NCI-H1048 (cell line): ENCODE data around the gene MTERF4.

Experiments
- DNase-seq: peaks from one replicate; lab custom pipeline; 2025; lab: John Stamatoyannopoulos, UW

The MTERF4 gene

DNA sequence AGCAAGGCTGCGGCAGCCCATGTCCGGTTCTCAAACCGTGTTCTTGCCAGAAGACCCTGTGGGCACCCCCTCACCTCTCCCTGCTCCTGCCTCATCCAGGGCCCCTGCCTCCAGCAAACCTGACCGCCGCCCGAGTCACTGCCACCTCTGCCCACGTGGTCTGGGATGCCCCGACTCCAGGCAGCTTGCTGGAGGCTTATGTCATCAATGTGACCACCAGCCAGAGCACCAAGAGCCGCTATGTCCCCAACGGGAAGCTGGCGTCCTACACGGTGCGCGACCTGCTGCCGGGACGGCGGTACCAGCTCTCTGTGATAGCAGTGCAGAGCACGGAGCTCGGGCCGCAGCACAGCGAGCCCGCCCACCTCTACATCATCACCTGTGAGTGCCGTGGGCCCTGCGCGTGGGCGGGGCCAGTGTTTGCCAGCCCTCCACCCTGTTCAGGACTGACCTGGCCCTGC lies 32.2 kb downstream of the MTERF4 start:
- DNase-seq = no peak

GRCh38 chr2:241068942-241069810 lies 32.9 kb downstream of the MTERF4 start:
- no peak for DNase-seq

- no peak for DNase-seq
Measured at GRCh38 chr2:241068136-241068941, 33.7 kb downstream of the MTERF4 start.

GRCh38 chr2:241067501-241068135 lies 34.5 kb downstream of the MTERF4 start:
- DNase-seq = no peak

- DNase-seq = no peak
Measured at GRCh38 chr2:241066893-241067341, 35.2 kb downstream of the MTERF4 start.

DNA sequence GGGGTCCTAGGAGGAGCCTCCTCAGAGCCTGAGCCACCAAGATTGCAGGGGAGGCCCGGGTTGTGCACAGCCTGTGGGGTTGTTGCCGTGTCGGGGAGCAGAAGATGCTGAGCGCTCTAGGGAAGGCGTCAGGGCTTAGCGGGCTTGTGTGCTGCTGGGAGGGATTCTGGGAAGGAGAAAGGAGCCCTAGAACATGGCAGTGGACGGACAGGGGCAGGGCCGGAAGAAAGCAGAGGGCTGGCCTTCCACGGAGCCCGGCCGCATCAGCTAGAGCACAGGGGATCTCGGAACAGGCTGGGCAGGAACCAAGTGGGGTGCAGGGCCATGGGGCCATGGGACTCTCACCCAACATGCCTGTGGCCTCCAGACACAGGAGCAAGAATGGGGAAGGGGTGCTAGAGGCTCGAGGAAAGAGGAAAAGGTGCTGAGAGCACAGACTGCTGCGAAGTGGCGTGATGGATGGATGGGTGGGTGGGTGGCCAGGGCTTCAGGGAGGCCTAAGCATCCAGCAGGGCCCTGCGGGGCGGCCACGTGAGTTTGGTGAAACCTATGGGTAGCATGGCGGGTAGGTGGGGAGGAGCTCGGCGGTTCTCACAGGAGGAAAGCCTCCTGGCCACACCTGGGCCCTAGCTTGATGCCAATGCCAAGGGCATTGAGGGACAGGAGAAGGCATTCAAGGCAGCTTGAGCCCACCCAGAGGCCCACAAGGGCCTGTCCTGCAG lies 35.8 kb downstream of the MTERF4 start:
- no peak for DNase-seq

- no peak for DNase-seq
Measured at GRCh38 chr2:241065355-241065803, 36.7 kb downstream of the MTERF4 start.

DNA sequence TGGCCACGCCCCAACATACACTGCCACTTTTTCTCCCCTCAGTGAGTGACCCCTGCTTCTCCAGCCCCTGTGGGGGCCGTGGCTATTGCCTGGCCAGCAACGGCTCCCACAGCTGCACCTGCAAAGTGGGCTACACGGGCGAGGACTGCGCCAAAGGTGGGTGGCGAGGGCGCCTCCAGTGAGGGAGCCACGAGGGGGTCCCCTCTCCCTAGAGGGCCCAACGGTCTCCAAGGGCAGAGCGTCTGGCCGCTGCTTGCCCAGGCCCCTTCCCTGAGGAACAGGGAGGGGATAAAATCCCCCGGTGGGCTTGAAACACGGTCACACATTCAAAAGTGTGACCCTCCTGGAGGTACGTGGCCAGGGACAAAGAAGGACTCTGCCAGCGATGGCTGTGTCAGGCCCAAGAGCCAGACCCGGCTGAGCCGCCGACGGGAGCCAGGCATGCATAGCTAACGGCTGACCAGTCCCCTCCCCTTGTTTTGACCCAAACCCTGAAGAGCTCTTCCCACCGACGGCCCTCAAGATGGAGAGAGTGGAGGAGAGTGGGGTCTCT lies 37.2 kb downstream of the MTERF4 start:
- no peak for DNase-seq

DNA sequence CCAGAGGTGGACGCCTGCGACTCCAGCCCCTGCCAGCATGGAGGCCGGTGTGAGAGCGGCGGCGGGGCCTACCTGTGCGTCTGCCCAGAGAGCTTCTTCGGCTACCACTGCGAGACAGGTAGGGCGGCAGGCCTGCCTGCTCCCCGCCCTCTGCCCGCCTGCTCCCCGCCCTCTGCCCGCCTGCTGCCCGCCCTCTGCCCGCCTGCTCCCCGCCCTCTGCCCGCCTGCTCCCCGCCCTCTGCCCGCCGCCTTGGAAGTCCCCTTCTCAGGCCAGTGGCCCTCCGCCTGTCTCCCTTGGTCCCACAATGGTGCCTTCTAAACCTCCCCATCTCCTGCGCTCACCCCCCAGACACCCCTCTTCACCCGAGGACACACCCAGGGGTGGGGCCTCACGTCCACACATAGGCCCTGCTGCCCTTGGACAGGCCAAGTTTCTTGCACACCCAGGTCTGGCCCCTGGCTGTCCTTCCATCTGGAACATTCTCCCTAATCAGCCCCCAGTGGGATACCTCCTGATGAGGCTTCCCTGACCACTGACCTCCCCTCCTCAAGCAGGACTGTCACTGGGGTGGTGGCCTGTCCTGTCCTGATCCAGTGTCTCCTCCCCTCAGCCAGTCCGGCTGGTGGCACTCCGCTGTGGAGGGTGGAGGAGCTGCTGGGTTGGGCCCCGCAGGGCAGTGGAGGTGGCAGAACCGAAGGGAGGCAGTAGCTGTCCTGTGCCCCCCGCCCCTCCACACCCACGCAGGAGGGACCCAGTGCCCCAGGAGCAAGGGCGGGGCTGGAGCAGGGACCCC lies 37.9 kb downstream of the MTERF4 start:
- no peak for DNase-seq

DNA sequence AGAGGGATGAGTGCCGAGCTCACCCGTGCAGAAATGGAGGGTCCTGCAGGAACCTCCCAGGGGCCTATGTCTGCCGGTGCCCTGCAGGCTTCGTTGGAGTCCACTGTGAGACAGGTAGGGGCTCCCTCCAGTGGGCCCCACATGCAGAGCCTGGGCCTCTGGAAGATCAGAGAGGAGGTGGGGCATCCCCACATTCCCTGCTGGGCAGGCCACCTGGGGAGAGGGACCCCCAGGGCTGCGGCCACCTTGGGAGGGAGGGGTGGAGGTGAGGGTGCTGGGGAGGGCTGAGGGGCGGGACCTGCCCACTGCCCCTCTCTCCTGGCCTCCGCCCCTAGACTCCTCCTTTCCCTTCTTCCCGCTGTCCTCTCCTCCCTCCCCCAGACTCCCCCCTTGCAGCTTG lies 38.5 kb downstream of the MTERF4 start:
- DNase-seq = no peak

GRCh38 chr2:241063093-241063551 lies 39.0 kb downstream of the MTERF4 start:
- no peak for DNase-seq

GRCh38 chr2:241062389-241063092 lies 39.5 kb downstream of the MTERF4 start:
- DNase-seq = no peak

DNA sequence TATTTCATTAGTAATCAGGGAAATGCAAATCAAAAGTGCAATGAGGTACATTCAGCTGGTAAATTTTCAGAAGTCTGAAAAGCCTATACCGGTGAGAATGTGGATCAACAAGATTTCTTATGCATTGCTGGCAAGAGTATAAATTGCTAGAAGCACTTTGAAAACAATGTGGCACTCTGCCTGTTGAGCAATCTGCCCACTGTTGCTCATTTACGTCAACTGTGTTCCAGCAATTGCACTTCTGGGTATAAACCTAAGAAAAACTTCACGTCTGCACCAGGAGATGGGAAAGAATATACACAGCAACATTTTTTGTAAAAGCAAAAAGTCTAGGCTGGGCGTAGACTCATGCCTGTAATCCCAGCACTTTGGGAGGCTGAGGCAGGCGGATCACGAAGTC lies 40.8 kb downstream of the MTERF4 start:
- DNase-seq = no peak

GRCh38 chr2:241053576-241054251 lies 48.4 kb downstream of the MTERF4 start:
- no peak for DNase-seq

- DNase-seq = no peak
Measured at GRCh38 chr2:241052677-241053360, 49.3 kb downstream of the MTERF4 start.

DNA sequence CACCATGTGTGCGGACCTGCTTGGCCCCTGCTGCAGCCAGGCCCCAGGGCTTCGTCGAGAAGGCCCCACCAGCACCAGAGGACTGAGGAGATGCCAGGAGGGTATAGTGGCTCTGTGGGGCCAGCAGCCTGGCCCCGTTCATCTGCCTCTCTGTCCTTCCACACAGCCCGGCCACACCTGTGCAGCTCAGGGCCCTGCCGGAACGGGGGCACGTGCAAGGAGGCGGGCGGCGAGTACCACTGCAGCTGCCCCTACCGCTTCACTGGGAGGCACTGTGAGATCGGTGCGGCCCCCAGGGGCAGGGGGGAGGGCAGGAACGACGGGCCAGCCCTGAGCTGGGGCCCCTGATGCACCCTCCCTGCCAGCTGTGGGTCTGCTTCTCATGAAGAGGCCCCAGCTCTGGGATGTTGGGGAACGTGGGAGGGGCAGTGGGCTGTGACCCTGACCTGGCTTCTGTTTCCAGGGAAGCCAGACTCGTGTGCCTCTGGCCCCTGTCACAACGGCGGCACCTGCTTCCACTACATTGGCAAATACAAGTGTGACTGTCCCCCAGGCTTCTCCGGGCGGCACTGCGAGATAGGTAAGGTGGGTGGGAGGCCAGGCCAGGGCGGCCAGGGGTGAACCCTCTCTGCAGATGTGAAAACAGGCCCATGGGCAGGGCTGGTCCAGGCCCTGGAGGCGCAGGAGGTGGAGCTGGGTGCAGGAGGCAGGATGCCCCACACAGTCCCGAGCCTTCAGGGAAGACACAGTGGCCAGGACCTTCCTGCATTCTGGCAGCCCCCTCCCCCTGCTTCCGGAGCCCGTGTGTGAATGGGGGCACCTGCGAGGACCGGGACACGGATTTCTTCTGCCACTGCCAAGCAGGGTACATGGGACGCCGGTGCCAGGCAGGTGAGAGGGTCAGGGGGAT lies 50.3 kb downstream of the MTERF4 start:
- no peak for DNase-seq
